GM18909 (cell line): Measurements from ENCODE around the gene DOCK1.

Source experiments
- ATAC-seq: cut with Tn5 transposase; IDR thresholded peaks from one replicate; pipeline ENCODE4 v1.9.1; 2021; ENCODE audit warnings: mild to moderate bottlenecking; ENCODE audit not compliant: unreplicated experiment, poor library complexity

Gene DOCK1

DNA sequence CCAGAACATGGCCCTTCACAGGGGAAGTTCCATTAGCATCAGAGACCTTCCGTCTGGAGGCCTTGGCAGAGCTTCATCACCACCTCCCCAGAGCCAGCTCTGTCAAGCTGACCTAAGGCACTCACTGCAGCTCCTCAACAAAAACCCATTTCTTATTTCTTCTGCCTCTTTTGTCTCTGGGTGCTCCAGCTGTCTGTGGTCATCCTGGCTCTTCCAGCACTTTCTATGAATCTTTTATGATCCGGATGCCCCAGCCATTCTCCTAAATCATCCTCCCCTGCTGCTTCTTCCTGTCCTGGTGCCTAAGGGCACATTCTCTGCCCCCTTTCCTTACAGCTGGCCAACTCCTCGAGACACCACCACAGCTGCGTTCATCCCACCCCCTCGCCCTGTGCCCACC, 462.9 kb downstream of the DOCK1 start:
- ATAC-seq: no peak

DNA sequence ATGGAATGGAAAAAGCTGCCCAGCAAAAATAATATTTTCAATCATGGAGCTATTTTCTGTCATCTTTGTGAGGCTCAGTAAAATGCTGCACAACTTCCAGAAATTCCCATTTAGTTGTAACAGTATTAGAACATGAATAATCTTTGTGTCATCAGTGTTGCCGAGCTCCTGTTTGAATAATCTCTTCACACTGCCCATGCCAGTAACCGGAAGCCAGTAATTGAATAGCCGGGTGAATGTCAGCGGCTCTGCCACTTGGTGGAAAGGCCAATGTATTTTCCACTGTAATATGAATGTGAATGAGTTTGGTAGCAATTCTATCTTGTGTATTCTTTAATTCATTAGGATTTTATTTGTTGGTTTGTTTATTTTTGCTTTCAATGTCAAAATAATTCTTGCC, 463.7 kb downstream of the DOCK1 start:
- ATAC-seq: no peak

DNA sequence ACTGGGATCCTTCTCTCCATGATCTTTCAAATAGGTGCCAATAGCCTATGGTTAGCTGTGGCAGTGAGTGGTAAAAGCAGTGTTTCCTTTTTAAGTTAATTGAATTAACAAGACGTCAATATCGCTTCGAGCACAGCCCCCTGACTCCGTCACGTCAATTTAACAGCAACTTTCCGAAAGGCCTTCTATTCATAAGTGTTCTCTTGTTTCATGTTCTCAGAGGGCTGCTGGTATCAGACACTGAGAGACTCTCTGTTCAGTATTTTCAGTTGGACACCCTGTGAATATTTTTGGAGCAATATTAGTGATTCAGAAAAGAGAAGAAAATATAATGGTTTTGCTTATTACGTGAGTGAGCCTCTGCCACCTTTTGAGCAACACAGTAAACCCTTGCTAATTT, 465.4 kb downstream of the DOCK1 start:
- ATAC-seq: no peak

- ATAC-seq: no peak
Measured at GRCh38 chr10:127372361-127372760, 467.1 kb downstream of the DOCK1 start.

DNA sequence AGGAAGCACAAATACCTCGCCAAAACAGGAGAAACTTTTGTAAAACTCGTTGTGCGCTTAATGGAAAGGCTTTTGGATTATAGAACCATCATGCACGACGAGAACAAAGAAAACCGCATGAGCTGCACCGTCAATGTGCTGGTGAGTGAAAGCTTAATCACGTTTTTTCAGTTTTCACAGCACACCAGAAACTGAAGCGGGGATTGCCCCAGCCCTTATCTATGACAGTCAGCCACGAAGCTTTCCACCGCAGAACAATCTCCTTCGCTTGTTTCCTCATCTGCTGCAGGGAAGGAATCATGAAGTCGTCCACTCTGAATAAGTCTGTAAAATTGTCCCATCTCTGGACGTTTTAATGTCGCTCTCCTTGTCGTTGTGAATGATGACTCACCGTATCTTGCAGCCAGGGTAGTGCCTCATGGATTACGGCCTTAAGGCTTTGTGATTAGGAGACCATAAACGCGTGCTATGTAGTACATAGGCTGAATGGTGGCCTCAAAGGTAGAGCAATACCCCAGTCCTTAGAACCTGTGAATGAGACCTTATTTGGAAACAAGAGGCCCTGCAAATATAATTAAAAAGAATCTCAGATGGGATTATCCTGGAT, 468.9 kb downstream of the DOCK1 start:
- ATAC-seq: no peak

- no peak for ATAC-seq
Measured at GRCh38 chr10:127374901-127375300, 469.7 kb downstream of the DOCK1 start.

DNA sequence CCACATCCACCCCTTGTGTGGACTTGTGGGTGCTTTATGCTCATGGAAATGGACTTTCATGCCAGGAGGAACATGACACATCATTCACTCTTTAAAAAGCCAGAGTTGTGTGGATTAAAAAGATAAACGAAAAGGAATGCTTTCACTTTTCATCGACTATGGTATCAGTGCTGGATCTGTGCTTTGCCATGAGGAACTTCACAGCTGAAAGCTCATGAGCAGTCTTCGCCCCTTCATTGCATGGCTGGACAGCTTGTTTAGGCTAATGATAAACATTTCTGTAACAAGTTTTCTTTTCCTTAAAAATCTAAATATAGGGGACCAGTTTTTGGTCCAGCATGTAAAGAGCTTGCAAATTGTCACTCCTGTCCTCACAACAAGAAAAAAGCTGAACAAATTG, 470.2 kb downstream of the DOCK1 start:
- no peak for ATAC-seq

DNA sequence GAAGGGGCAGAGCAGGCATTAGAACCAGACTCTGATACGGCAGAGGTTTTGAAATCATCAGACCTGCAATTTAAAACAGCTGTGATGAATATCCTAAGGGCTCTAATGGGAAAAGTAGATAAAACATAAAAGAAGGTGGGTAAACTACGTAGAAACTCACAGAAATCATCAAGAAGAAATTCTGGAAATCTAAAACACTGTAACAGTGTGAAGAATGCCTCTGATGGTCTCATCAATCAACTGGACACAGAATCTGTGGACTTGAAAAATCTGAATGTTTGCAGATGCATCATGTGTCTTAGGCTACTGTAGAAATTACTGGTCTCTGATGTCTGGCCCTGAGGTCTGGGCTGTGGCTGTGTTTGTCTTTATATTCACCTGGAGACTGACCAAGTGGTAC, 470.8 kb downstream of the DOCK1 start:
- no peak for ATAC-seq

DNA sequence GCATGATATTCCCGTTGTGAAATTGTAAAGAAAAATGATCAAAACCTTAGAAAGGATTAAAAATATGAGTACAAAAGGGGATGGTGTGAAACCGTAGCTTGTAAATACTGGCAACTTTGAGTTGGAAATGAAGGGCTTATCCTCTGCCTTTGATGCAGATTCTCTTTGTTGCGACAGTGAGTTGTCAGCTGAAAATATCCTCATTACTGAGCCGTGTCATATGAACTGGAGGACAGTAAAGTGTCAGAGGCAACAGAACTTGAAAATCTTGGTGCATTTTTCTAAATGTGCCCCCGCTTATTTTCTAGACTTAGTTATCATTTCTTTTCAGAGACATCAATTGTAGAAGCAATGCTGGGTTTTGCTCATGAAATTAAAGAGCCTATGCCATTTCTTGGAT, 473.4 kb downstream of the DOCK1 start:
- no peak for ATAC-seq

DNA sequence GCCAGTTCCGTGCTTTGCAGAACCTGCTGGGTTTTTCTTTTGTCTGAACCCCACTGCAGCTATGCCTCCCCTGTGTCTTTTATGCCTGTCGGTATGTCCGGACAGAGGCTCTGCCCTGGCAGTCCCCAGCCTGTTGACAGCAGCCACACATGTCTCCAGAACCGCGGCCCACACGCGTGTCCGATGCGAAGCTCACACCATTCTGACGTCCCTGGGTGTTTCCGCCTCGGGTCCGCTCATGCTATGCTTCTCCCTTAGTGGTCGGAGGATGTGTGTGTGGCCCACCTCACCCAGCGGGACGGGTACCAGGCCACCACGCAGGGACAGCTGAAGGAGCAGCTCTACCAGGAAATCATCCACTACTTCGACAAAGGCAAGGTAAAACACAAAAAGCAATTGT, 479.3 kb downstream of the DOCK1 start:
- ATAC-seq: no peak

- ATAC-seq: no peak
Measured at GRCh38 chr10:127385066-127385465, 479.8 kb downstream of the DOCK1 start.

DNA sequence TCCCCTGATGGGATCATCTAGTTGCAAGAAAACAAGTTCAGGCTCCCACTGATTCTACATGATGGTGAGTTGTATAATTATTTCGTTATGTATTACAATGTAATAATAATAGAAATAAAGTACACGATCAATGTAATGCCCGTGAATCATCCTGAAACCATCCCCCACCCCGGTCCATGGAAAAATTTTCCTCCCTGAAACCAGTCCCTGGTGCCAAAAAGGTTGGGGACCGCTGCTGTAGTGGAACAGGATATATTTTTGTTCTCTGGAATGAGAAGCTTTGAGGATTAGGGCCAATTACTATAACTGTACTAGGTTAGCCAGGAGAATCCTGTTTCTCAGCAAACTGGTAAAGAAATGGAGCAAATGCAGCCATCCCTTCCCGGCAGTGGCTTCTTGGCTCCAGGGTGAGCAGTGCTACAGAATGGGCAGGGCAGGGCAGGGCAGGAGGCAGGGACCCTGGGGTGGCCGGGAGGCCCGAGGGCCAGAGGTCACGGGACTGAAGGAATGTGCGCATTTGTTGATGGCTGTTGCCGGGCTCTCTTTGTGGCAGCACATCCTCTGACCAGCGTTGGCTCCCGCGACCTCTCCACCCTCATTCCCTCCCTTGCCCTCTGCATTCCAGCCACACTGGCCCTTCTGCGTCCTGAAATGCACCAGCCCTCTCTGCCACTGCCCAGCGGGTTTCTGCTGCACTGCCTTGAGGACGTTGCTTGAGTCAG, 481.5 kb downstream of the DOCK1 start:
- no peak for ATAC-seq

GRCh38 chr10:127391875-127392274, 486.6 kb downstream of the DOCK1 start:
- ATAC-seq: no peak

DNA sequence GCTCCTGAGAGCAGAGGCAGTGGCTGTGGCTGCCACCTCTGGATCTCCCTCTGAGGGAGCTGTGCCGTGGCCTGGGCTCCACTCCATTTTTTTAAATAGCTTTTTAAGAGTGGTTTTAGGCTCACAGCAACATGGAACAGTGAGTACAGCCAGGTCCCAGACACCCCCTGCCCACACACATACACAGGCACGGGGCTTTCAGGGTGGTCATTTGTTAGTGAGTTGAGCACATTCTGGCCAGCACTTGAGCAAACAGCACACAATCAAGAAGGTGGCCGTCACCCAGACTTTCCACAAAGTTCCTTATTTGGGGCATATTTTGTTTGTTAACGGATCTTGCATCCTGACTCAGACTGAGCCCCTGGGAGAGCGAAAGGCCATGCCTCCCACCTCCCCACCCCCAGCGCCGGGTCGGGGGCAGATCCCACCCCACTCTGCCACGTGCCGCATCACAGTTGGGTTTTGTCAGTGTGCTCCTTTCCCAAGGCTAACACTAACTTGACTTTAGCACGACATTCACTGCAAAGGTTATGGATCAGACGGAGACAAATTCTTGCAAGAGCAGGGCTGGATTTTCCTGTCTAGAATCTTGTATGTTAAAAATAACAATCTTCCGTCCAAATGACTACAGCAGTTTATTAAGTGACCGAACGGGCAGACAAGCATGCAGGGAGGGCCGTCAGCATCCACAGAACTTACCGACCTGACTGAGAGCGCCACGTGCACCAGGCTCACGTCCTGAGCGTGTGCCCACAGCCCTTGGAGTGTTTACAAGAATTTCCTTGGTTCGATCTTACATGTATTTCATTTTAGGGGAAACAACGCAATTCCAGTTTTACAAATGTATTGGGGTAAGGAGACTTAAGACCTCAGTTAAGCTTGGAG, 487.4 kb downstream of the DOCK1 start:
- ATAC-seq: no peak

DNA sequence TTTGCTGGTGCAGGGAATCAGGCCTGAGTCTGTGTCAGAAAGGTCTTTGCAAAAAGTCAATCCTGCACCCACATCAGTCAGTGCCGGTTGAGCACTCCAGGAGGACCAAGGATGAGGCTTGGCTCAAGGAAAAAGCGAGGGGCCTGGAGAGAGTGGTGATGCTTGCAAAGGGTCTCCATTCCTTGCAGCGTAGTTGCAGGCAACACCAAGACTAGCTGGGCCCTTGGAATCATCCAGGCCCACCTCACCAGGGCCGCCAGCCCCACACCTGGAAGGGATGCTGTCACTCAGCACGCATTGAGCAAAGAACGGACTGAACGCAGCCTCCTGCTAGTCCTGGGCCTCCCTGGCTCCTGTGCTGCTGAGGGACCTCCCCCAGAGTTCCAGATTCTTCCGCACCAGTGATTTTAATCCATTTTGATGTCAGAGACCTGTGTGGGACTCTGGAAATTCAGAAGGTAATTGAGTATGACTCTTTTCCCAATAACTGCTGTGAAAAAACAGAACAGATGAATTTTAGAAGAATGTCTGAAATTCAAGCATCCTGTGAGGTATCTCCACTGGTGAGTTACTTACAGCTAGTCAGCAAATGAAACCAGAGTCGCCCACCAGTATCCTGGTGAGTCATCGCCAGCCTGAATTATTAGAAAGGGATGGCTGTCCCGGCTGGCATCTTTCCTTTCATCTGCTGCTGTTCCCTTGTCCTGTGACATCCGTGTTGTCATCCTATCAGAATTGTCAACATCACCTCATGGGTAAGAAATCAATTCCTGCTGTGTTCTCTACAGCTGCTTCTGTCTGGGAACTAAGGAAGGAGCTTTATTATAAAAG, 493.1 kb downstream of the DOCK1 start:
- no peak for ATAC-seq

DNA sequence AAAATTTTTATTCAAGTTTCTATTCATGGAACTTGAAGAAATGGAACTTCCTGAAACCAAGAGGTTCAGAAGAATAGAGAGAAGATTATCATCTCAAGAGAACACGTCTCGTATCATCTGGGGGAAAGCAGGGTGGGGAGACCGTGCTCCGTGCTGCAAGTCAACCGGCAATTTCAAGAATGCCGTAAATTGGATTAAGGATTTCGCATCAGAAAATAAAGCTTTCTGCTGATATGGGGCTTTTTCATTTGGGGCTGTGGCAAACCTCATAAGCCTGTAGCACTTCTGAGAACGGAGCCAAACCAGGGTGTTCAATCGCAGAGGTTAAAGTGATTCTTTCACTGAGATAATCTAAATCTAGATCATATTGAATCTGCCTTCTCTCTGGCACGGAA, 493.7 kb downstream of the DOCK1 start:
- ATAC-seq: no peak

DNA sequence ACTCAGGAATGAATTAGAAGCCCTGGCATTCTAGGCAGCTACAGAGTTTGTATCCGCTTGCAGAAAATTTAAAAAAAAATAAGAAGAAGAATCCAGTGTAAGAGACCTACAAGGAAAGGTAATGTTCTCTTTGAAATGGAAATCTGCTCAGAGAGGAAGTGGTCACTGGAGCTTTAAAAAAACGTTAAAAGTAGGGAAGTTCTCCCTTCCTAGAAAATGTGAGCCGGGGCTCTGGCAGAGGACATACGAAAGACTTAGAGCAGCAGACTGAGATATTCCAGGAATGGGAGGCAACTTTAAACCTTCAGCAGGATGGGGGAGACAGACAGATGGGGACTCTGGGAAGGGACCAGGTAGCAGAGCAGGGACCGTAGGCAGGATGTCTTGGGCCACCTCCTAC, 494.4 kb downstream of the DOCK1 start:
- no peak for ATAC-seq

- ATAC-seq: no peak
Measured at GRCh38 chr10:127400216-127400615, 495.0 kb downstream of the DOCK1 start.

GRCh38 chr10:127402596-127403409, 497.6 kb downstream of the DOCK1 start:
- ATAC-seq: no peak

GRCh38 chr10:127405221-127405620, 500.0 kb downstream of the DOCK1 start:
- no peak for ATAC-seq
